Mucosa of rectum (tissue), 2 donors: ENCODE data around the gene KRTAP4-1.
"Not testable (repeated sequence)": the region's sequence is repeated elsewhere in the genome, so short reads cannot be mapped to it uniquely, and the experiment has no call there.

Source experiments
- H3K27ac ChIP-seq, 2 donors: one replicate each; pipeline ENCODE4 v1.7.0; 2013; ENCODE audit warnings: inconsistent platforms in 2 of 2, low read depth in 2 of 2, low read length in 2 of 2
- H3K27me3 ChIP-seq, 2 donors: one replicate each; pipeline ENCODE4 v1.7.0; 2013; ENCODE audit warnings: low read length in 2 of 2; ENCODE audit not compliant: control insufficient read depth in 2 of 2, insufficient read depth in 2 of 2
- H3K36me3 ChIP-seq, 2 donors: one replicate each; pipeline ENCODE4 v1.7.0; 2013; ENCODE audit warnings: low read length in 2 of 2; ENCODE audit not compliant: control insufficient read depth in 2 of 2, insufficient read depth in 2 of 2
- H3K4me1 ChIP-seq, 2 donors: one replicate each; pipeline ENCODE4 v1.7.0; 2013; ENCODE audit warnings: low read length in 2 of 2, mild to moderate bottlenecking in 1 of 2; ENCODE audit not compliant: control insufficient read depth in 2 of 2, insufficient read depth in 2 of 2
- H3K4me3 ChIP-seq, 2 donors: one replicate each; pipeline ENCODE4 v1.7.0; 2013; ENCODE audit warnings: low read length in 2 of 2
- H3K9ac ChIP-seq, 2 donors: one replicate each; pipeline ENCODE4 v1.7.0; 2013; ENCODE audit warnings: low read length in 2 of 2, low read depth in 1 of 2, mild to moderate bottlenecking in 1 of 2
- H3K9me3 ChIP-seq, 2 donors: one replicate each; pipeline ENCODE4 v1.7.0; 2013; ENCODE audit warnings: low read length in 2 of 2; ENCODE audit not compliant: control insufficient read depth in 2 of 2
- donor health status: healthy.
- donor health status: Normal muscosa, but diverticular disease.

The KRTAP4-1 gene

DNA sequence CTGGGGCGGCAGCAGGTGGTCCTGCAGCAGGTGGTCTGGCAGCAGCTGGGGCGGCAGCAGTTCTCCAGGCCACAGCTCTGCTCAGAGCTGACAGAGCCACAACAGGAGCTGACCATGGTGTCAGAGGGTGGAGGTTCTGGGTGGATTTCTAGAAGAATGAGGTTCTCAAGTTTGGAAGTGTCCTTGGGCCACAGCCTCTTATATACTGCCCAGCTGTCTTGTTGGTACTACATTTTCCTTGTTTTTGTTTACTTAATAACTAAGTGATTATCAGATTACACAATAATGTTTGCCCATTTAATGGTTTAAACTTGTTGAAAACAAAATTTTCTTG, 35.1 kb downstream of the KRTAP4-1 start, which contains the start of gene KRTAP4-5:
KRTAP4-5 (minus strand) TSS at position 174 of the 334 bp plus-strand sequence; CDS start at position 116, 58 bp downstream.
- no peak within 1 kb of the TSS for H3K27ac ChIP-seq
- no peak within 1 kb of the TSS for H3K4me3 ChIP-seq
- H3K9ac ChIP-seq = no peak within 1 kb of the TSS
- H3K27me3 ChIP-seq = peaks cover 2 to 3% of the 10 kb centered on the region in 2 donors
- H3K9me3 ChIP-seq = no peaks in the 10 kb centered on the region
- H3K36me3 ChIP-seq = no peaks in the 10 kb centered on the region
- no peaks in the 10 kb centered on the region for H3K4me1 ChIP-seq

GRCh38 chr17:41148971-41149651, 35.6 kb downstream of the KRTAP4-1 start:
- not testable (repeated sequence) for H3K36me3 ChIP-seq, H3K27ac ChIP-seq, H3K9me3 ChIP-seq, H3K9ac ChIP-seq, H3K4me1 ChIP-seq, H3K4me3 ChIP-seq, H3K27me3 ChIP-seq

DNA sequence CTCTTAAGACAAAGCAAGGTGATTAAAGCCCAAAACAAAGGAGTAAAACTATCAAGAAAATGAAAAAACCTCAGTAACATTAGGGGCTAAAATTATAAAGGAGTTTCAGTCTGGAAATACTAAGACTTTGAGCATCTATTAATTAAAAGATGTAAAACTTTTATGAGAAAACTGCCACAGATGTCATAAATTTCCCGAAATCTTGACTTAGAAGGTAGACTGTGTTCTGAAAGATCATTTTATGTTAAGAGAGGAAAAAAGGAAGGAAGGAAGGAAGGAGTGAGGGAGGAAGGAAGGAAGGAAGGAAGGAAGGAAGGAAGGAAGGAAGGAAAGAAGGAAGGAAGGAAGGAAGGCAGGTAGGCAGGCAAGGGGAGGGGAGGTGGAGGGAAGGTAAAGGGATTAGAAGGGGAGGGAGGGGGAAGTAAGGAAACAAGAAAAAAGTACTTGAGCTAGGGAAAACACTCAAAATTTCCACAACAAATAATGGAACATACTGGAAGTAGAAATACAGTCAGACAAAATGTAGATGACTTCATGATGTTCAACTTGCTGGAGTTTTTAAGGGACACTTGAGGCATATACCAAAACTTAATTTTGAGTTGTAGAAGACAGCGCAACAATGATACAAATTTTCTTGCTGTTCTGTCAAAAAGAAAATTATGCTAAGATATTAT, 37.0 kb downstream of the KRTAP4-1 start:
- Histone ChIP-seq H3K36me3 (no peaks in the 10 kb centered on the region), H3K27ac (no peak overlapping the region), H3K9me3 (no peaks in the 10 kb centered on the region), H3K4me1 (no peaks in the 10 kb centered on the region), H3K4me3 (no peak overlapping the region), H3K9ac (no peak overlapping the region), H3K27me3 (peaks cover 0 to 3% of the 10 kb centered on the region in 2 donors)

DNA sequence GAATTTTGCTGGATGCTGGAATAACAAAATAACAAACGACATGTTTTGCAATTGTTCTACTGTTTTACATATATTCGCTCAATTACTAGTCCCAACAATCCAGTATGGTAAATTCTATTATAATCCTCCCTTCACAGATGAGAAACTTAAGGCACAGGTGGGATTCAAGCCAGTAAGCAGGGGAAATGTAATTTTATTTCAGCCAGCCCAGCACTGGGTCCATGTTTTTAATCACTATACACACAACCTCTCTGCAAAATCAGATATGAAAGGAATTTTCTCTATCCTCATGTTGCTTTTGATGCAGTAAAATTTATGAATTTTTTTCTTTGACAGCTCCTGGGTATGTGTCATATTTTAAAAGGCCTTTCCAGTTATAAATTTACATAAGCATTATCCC, 39.5 kb downstream of the KRTAP4-1 start:
- no peaks in the 10 kb centered on the region for H3K27me3 ChIP-seq

GRCh38 chr17:41144846-41145245, 39.9 kb downstream of the KRTAP4-1 start:
- Histone ChIP-seq H3K36me3 (no peaks in the 10 kb centered on the region), H3K9ac (no peak overlapping the region), H3K9me3 (no peaks in the 10 kb centered on the region), H3K27ac (no peak overlapping the region), H3K4me3 (no peak overlapping the region), H3K4me1 (no peaks in the 10 kb centered on the region), H3K27me3 (no peaks in the 10 kb centered on the region)

More for the DNA sequence above, 39.5 kb downstream of the KRTAP4-1 start:
- H3K9me3 ChIP-seq = no peaks in the 10 kb centered on the region
- H3K36me3 ChIP-seq = no peaks in the 10 kb centered on the region
- no peak overlapping the region for H3K9ac ChIP-seq
- no peaks in the 10 kb centered on the region for H3K4me1 ChIP-seq
- H3K4me3 ChIP-seq = no peak overlapping the region
- H3K27ac ChIP-seq = no peak overlapping the region

DNA sequence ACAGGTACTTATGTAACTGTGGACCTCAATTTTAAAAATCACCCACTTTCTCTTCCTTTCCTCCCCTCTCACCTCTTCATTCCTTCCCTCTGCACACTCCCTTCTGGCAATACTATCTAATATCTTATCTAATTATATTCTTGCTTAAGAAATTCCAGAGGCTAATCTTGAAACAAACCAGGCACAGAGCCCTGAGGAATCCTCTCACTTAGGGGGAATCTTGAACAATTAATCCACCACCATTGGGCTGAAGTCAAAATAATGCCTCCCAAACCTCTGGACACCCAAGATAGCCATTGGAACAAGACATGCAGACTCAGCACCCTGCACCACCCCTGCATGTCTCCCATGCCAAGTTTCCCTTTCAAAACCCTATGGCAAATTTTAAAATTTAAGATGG, 43.4 kb downstream of the KRTAP4-1 start:
- H3K27ac ChIP-seq = no peak overlapping the region
- no peaks in the 10 kb centered on the region for H3K4me1 ChIP-seq
- no peaks in the 10 kb centered on the region for H3K27me3 ChIP-seq
- no peak overlapping the region for H3K9ac ChIP-seq
- no peak overlapping the region for H3K4me3 ChIP-seq
- H3K36me3 ChIP-seq = no peaks in the 10 kb centered on the region
- H3K9me3 ChIP-seq = no peaks in the 10 kb centered on the region

GRCh38 chr17:41140360-41141131, 44.2 kb downstream of the KRTAP4-1 start, which contains the start of gene KRTAP4-6:
KRTAP4-6 (minus strand) TSS chr17:41140544; CDS start chr17:41140487, 57 bp downstream.
- Histone ChIP-seq H3K9ac (no peak within 1 kb of the TSS), H3K27me3 (no peaks in the 10 kb centered on the region), H3K9me3 (no peaks in the 10 kb centered on the region), H3K4me1 (no peaks in the 10 kb centered on the region), H3K27ac (no peak within 1 kb of the TSS), H3K4me3 (no peak within 1 kb of the TSS), H3K36me3 (no peaks in the 10 kb centered on the region)

- H3K36me3 ChIP-seq, H3K4me1 ChIP-seq, H3K27me3 ChIP-seq, H3K27ac ChIP-seq, H3K4me3 ChIP-seq, H3K9ac ChIP-seq, H3K9me3 ChIP-seq: not testable (repeated sequence)
These were observed 44.8 kb downstream of the KRTAP4-1 start for GRCh38 chr17:41139865-41140264.
